Muscle layer of colon (tissue), 2 donors: ENCODE results near the gene SLC16A7.

ENCODE experiments used
- H3K27ac ChIP-seq: one replicate; pipeline ENCODE4 v1.7.0; 2013; ENCODE audit warnings: low read depth, mild to moderate bottlenecking, low read length, moderate library complexity
- H3K27me3 ChIP-seq, 2 donors: one replicate each; pipeline ENCODE4 v1.7.0; 2013; ENCODE audit warnings: low read length in 2 of 2, mild to moderate bottlenecking in 2 of 2; ENCODE audit not compliant: insufficient read depth in 2 of 2, control insufficient read depth in 1 of 2
- H3K36me3 ChIP-seq: one replicate; pipeline ENCODE4 v1.7.0; 2013; ENCODE audit warnings: mild to moderate bottlenecking, low read length; ENCODE audit not compliant: insufficient read depth
- H3K4me1 ChIP-seq: one replicate; pipeline ENCODE4 v1.7.0; 2013; ENCODE audit warnings: mild to moderate bottlenecking, low read length; ENCODE audit not compliant: insufficient read depth
- H3K4me3 ChIP-seq, 2 donors: one replicate each; pipeline ENCODE4 v1.7.0; 2013; ENCODE audit warnings: low read length in 2 of 2, low read depth in 1 of 2, mild to moderate bottlenecking in 1 of 2, moderate library complexity in 1 of 2
- H3K9ac ChIP-seq: one replicate; pipeline ENCODE4 v1.7.0; 2013; ENCODE audit warnings: low read length
- H3K9me3 ChIP-seq: one replicate; pipeline ENCODE4 v1.7.0; 2013; ENCODE audit warnings: mild to moderate bottlenecking, low read length
- donor health status: abdominal sarcoma.
- donor health status: Adenocarcinoma of cecum.

SLC16A7 gene

DNA sequence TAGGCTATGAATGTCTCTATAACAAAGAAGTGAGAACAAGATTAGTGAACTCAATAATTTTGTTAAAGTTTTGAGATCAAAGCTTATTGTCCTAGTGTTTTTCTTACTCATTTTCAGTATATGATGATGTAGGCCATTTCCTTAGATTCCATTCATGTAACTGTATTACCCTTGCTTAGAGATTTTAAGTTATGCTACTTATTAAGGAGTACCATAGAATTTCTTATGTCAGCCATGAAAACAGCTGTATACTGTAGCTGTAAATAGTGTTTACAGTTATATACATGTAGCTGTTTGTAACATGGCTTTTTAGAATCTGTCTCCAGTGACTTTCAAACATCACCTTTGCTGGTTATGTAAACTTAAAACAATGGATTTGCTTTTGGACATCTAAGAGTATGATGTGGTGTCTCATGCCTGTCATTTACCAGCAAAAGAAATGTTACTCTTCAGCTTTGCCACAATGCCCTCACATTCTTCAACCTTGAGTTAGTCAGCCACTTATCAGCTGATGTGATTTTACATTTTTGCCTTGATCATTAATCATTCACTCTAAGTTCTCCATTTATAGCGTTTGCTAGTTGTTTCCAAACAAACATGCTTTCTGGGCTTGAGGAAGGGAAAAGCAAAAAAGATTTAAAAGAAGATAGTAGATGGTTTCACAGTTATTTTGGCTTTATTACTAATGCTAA, 55.5 kb downstream of the SLC16A7 start:
- Histone ChIP-seq H3K27ac (no peak overlapping the region), H3K36me3 (no peaks in the 10 kb centered on the region), H3K4me3 (no peak overlapping the region), H3K9ac (no peak overlapping the region), H3K4me1 (no peaks in the 10 kb centered on the region), H3K9me3 (no peaks in the 10 kb centered on the region), H3K27me3 (no peaks in the 10 kb centered on the region)

DNA sequence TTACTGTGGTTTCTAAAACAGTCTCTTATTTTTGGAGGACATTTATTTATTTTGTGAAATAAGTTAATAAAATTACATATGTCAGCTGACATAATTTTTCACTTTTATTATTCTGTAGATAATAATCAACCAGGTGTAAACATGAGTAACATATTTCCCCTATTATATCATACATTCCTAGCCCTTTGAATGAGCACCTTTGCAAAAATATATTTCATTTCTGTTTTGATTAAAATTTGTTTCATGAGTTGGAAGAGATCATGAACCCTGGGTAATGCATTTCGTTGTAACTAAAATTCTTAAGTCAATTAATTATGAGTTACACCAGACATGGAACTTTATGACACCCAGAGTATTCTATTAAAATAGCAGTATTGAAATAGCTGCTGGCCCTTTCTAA, 56.3 kb downstream of the SLC16A7 start:
- H3K4me1 ChIP-seq: no peaks in the 10 kb centered on the region
- no peaks in the 10 kb centered on the region for H3K9me3 ChIP-seq
- no peak overlapping the region for H3K4me3 ChIP-seq
- no peak overlapping the region for H3K27ac ChIP-seq
- no peaks in the 10 kb centered on the region for H3K36me3 ChIP-seq
- no peaks in the 10 kb centered on the region for H3K27me3 ChIP-seq
- H3K9ac ChIP-seq: no peak overlapping the region

- Histone ChIP-seq H3K27ac (no peak overlapping the region), H3K9me3 (no peaks in the 10 kb centered on the region), H3K4me1 (no peaks in the 10 kb centered on the region), H3K36me3 (no peaks in the 10 kb centered on the region), H3K9ac (no peak overlapping the region), H3K27me3 (no peaks in the 10 kb centered on the region), H3K4me3 (no peak overlapping the region)
Measured at GRCh38 chr12:59654061-59654460, 58.2 kb downstream of the SLC16A7 start.

GRCh38 chr12:59657266-59657665, 61.4 kb downstream of the SLC16A7 start:
- H3K4me1 ChIP-seq: no peaks in the 10 kb centered on the region
- no peaks in the 10 kb centered on the region for H3K27me3 ChIP-seq
- no peak overlapping the region for H3K4me3 ChIP-seq
- no peaks in the 10 kb centered on the region for H3K9me3 ChIP-seq
- no peak overlapping the region for H3K9ac ChIP-seq
- H3K27ac ChIP-seq: no peak overlapping the region
- H3K36me3 ChIP-seq: no peaks in the 10 kb centered on the region

DNA sequence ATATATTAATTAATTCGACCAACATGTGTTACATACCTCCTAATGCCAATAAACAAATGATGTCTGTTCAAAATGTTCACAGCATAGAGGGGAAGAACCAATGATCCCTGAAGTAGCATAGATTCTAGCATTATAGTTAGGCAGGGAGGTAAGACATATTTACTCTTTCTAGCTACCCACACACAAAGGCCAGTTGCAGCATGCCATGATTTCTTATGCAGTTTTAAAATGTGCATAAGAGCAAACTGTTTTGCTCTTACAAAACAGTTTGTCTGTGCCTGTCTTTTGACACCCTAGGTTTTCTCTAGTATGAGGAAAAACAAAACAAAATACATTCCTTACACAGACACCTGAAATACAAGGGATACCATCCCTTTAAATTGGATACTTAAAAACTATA, 61.9 kb downstream of the SLC16A7 start:
- Histone ChIP-seq H3K27me3 (no peaks in the 10 kb centered on the region), H3K4me3 (no peak overlapping the region), H3K4me1 (no peaks in the 10 kb centered on the region), H3K9ac (no peak overlapping the region), H3K36me3 (no peaks in the 10 kb centered on the region), H3K27ac (no peak overlapping the region), H3K9me3 (no peaks in the 10 kb centered on the region)

DNA sequence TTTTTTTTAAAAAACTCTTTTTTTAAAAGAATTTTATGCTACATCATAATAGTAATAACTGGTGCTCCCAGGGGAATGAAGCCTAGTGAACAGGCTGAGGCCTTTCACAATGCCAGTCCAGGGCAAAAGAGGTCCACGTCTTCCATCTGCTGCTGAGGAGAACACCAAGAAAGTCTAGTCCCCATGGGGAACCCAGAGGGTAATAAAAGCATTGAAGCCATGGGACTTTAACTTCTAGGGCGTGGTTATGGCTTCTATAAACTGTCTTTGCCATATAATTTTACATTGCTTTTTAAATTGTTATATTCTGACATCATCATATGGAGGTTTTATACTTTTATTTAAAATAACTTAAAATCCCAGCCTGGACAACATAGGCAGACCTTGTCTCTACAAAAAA, 64.3 kb downstream of the SLC16A7 start:
- no peak overlapping the region for H3K27ac ChIP-seq

DNA sequence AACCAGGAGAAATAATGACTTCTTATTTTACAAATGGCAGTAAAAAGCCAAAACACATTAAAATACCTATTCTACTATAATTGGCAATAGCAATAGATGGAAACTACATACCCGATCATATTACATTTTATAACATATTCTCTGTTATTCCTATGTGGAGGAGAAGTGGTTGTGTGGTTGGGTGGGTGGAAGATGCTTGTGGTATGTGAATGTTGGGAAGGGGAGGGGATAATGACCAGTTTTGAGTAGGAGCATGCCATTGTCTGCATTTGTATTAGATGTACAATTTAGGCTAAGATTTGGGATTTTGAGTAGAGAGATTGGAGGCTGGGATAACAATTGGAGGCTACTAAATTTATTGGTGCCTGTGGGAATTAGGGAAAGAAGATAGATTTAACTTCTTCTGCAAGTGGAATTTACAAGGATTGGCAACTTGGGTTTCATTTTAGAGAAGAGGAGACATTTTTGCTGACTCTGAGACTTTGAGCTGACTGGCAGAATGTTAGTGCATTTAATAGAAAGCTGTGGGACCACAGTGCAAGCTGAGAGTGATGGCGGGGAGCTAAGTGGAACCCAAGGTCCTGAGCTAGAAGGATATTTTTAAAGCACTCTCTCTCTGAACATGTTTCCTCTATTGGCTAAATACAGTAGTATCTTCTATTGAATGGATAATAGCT, 65.2 kb downstream of the SLC16A7 start:
- Histone ChIP-seq H3K27me3 (no peaks in the 10 kb centered on the region), H3K4me1 (no peaks in the 10 kb centered on the region), H3K4me3 (no peak overlapping the region), H3K9me3 (no peaks in the 10 kb centered on the region), H3K9ac (no peak overlapping the region), H3K27ac (no peak overlapping the region), H3K36me3 (no peaks in the 10 kb centered on the region)

More for the DNA sequence above, 64.3 kb downstream of the SLC16A7 start:
- Histone ChIP-seq H3K9ac (no peak overlapping the region), H3K36me3 (no peaks in the 10 kb centered on the region), H3K4me1 (no peaks in the 10 kb centered on the region), H3K27me3 (no peaks in the 10 kb centered on the region), H3K4me3 (no peak overlapping the region), H3K9me3 (no peaks in the 10 kb centered on the region)

DNA sequence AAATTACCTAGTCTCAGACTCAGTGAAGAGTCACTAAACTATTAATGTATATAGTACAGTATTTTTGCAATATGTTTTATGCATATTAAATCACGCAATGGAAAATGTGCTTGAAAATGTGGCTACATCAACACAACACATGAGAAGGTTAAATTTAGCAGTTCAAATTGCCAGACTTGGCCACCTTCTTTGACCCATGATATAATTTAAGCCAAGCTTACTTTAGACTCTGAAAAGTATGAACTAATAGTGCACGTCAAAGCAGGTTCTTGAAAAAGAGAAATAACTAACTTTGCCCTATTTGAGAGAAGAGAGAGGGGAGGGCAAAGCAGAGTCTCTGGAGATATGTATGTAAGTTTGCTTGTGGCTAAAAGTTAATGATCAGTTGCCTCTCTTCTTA, 68.7 kb downstream of the SLC16A7 start:
- H3K9ac ChIP-seq: no peak overlapping the region
- no peaks in the 10 kb centered on the region for H3K27me3 ChIP-seq
- no peak overlapping the region for H3K4me3 ChIP-seq
- H3K36me3 ChIP-seq: no peaks in the 10 kb centered on the region
- H3K27ac ChIP-seq: no peak overlapping the region
- H3K9me3 ChIP-seq: no peaks in the 10 kb centered on the region
- H3K4me1 ChIP-seq: no peaks in the 10 kb centered on the region

GRCh38 chr12:59665701-59666100, 69.9 kb downstream of the SLC16A7 start:
- no peaks in the 10 kb centered on the region for H3K36me3 ChIP-seq
- H3K27me3 ChIP-seq: no peaks in the 10 kb centered on the region
- H3K27ac ChIP-seq: no peak overlapping the region
- no peak overlapping the region for H3K9ac ChIP-seq
- no peak overlapping the region for H3K4me3 ChIP-seq
- no peaks in the 10 kb centered on the region for H3K4me1 ChIP-seq
- no peaks in the 10 kb centered on the region for H3K9me3 ChIP-seq

DNA sequence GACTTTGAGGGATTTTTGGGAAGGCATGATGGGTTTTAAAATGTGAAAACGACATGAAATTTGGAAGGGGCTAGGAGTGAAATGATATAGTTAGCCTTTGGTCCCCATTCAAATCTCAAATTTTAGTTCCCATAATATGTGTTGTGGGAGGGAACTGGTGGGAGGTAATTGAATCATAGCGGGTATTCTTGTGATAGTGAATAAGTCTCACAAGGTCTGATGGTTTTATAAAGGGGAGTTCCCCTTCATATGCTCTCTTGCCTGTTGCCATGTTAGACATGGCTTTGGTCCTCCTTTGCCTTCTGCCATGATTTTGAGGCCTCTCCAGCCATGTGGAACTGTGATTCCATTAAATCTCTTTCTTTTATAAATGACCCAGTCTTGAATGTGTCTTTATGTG, 72.8 kb downstream of the SLC16A7 start:
- Histone ChIP-seq H3K9me3 (no peaks in the 10 kb centered on the region), H3K36me3 (no peaks in the 10 kb centered on the region), H3K4me1 (no peaks in the 10 kb centered on the region), H3K27me3 (no peaks in the 10 kb centered on the region), H3K4me3 (no peak overlapping the region), H3K27ac (no peak overlapping the region), H3K9ac (no peak overlapping the region)

DNA sequence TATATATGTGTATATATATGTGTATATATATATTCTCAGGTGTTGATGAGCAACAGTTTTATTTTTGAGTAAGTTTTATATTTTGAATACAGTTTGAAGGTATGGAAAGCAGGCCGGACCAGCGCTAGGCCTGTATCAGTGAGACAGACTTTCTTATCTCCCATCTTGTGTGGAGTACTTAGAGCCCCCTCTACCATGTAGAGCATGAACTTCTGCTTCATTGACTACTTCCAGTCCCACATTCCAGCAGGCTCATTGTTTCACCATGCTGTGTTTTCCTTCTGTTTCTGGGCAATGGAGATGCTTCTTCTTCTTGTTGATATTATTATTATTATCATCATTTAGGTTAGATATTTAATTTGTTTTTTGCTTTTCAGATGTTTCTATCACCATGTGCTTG, 76.4 kb downstream of the SLC16A7 start:
- Histone ChIP-seq H3K4me1 (no peaks in the 10 kb centered on the region), H3K9me3 (no peaks in the 10 kb centered on the region), H3K27ac (no peak overlapping the region), H3K27me3 (no peaks in the 10 kb centered on the region), H3K36me3 (no peaks in the 10 kb centered on the region), H3K9ac (no peak overlapping the region), H3K4me3 (no peak overlapping the region)

- Histone ChIP-seq H3K4me3 (no peak overlapping the region), H3K9me3 (no peaks in the 10 kb centered on the region), H3K36me3 (no peaks in the 10 kb centered on the region), H3K27me3 (no peaks in the 10 kb centered on the region), H3K4me1 (no peaks in the 10 kb centered on the region), H3K27ac (no peak overlapping the region), H3K9ac (no peak overlapping the region)
Measured at GRCh38 chr12:59675461-59675860, 79.6 kb downstream of the SLC16A7 start.
